GM19023 (cell line): Measurements from ENCODE around the gene SOX8.

Source experiments
- ATAC-seq: cut with Tn5 transposase; IDR thresholded peaks from one replicate; pipeline ENCODE4 v1.9.1; 2021; ENCODE audit warnings: mild to moderate bottlenecking, moderate library complexity; ENCODE audit not compliant: unreplicated experiment

SOX8 gene

GRCh38 chr16:1003391-1004347, 22.1 kb downstream of the SOX8 start:
- ATAC-seq, result no peak

DNA sequence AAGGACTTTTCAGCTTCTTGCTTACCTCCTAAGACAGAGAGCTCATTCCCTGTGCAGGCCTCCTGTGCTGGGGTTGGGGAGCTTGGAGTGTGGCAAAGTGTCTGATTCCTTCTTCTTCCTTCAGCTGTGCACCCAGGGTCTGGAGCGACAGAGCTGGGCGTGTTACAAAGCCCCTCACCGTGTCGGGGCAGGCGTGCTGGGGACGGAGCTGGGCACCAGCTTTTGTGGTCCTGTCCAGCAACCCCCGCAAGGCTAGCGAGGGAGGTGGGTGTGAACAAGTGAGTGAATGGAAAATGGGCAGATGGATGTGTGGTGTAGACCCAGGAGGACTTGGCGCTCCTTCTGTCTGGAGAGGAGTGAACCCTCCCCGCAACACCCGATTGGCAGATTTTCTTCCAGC, 23.7 kb downstream of the SOX8 start:
- ATAC-seq, result no peak

DNA sequence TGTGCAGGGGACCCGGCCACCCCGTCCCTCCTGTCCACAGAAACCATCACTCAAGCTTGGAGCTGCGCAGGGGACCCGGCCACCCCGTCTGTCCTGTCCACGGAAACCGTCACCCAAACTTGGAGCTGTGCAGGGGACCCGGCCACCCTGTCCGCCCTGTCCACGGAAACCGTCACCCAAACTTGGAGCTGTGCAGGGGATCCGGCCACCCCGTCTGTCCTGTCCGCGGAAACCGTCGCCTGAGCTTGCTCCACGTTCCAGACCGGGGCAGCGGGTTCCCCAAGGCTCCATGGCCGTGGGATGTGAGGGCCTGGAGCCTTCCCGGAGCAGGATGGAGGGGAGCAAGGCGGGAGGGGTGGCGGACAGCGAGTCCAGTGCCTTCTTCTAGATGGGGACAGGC, 25.2 kb downstream of the SOX8 start:
- no peak for ATAC-seq

DNA sequence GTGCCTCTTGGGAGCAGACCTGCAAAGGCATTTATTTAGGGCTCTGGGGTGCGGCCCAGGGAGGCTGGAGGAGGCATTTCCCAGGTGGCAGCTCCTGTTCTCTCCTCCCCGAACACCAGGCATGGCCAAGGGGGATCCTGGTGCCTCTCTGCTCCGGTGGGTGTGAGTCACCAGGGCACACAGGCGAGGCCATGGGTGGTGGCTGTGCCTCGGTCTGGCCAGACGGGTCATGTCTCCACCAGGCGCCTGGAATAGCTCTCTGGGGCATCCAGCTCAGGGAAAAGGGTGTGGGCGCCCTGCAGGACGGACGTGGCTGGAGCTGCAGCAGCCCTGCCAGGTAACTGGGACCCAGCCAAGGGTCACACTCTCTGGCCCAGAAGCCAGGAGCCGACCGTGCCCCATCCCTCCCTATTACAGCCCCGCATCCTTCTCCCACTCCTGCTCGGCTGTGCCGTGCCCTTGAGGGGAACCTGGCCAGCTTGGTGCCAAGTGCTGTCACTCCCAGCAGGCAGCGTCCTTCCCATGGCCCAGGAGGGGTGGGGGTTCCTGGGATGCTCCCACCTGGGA, 25.8 kb downstream of the SOX8 start:
- no peak for ATAC-seq

GRCh38 chr16:1008085-1008484, 26.5 kb downstream of the SOX8 start:
- no peak for ATAC-seq

DNA sequence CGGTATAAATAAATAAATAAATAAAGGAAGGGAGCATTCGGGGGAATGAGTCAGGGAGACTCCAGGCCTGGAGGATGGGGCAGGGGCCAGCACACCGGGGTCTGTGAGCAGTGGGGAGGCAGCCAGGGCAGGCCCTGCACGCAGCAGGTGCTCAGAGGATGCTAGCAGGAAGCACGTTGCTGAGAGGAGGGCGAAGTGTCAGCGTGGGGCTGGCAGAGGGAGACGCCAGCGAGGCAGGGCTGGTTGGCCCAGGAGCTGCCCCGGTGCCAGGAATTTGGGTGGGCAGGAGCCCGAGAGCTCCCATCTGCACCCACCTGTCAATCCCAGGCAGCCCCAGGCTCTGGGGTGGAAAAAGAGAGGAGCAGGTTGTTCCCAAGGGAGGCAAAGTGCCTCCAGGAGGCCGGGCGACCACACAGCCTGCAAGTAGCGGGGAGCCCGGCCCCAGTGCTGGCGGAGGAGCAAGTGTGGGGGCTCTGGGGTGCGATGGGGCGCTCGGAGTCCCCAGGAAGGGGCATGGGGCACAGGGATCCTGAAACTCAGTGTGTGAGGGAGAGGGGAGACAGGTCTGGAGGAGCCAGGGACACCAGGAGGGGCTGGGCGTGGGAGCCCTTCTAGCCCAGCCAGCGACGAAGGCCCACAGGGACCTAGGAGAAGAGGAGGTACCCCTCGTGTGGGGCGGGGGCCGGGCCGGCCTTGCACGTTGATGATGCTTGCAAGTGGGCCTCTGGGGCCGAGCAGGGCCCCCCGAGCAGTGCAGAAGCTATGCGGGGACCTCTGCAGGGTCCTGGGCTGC, 28.0 kb downstream of the SOX8 start:
- ATAC-seq, result no peak

- ATAC-seq, result no peak
Observed at GRCh38 chr16:1010251-1010650, 28.7 kb downstream of the SOX8 start.

DNA sequence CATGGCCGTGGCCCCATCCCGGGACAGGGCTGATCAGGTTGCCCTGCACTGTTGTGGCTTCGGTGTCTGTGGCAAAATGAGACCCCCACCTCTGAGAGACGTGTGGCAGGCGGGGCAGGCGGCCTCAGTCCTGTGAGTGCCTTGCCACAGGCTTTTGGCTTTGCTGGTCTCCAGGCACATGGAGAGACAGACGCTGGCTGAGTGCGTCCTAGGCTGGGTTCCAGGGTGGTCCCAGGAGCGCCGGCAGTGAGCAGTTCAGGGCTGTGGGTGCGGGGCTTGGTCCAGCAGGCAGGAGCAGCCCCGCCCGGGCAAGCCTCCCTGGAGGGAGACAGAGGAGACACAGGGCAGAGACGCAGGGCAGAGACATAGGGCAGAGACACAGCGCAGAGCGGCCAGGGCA, 29.2 kb downstream of the SOX8 start:
- ATAC-seq, result no peak

- no peak for ATAC-seq
Observed at GRCh38 chr16:1011316-1012082, 29.9 kb downstream of the SOX8 start.

- no peak for ATAC-seq
Observed at GRCh38 chr16:1012135-1012534, 30.6 kb downstream of the SOX8 start.

DNA sequence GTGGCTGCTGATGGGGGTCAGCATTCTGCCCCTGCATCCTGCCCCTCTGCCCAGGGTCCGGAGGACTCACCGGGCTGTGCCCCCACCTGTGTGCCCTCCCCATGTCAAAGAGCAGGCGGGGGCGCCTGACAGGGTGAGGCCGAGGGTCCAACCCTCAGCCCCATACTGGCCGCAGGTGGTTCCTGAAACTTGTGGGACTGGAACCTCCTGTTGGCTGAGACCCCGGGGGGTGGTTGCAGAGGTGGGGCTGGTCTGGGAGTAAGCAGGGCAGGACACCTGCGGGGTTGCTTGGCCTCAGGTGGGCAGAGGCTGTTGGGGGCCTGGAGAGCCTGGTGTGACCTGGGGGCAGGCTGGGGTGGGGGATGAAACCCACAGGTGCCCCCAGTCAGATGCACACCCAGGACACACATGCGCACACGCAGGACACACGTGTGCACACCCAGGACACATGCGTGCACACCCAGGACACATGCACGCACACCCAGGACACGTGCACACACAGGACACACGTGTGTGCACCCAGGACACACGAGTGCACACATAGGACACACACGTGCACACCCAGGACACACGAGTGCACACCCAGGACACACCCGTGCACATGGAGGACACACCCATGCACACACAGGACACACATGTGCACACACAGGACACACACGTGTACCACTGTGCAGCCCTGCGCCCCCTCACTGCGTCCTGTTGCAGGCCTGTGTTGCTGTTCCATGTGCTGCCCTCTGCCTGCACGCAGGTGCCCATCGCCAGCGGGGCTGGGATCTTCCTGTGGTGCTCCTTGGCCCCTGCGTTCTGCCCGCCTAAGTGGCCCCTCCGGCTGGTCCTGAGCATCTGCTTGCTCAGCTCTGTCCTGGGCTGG, 31.4 kb downstream of the SOX8 start:
- ATAC-seq, result no peak

GRCh38 chr16:1013593-1013900, 32.0 kb downstream of the SOX8 start:
- ATAC-seq, result no peak

- no peak for ATAC-seq
Observed at GRCh38 chr16:1014221-1014620, 32.7 kb downstream of the SOX8 start.

GRCh38 chr16:1014771-1015495, 33.4 kb downstream of the SOX8 start:
- ATAC-seq, result no peak

- no peak for ATAC-seq
Observed at GRCh38 chr16:1018447-1019198, 37.1 kb downstream of the SOX8 start.

- no peak for ATAC-seq
Observed at GRCh38 chr16:1019231-1020090, 37.9 kb downstream of the SOX8 start.

DNA sequence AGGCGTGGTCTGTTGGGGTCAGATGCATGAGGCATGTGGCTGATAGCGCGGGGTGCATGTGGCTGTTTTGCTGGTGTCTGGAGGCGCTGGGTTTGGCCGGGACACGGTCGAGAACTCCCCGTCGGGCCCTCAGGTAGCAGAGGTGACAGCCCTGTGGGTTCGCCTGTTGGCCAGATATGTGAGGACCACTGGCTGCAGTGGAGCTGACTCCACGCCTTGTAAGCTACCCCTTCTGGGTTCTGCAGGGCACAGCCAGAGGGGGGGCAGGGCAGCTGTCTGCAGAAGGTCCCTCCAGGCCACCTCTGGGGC, 38.5 kb downstream of the SOX8 start:
- no peak for ATAC-seq

DNA sequence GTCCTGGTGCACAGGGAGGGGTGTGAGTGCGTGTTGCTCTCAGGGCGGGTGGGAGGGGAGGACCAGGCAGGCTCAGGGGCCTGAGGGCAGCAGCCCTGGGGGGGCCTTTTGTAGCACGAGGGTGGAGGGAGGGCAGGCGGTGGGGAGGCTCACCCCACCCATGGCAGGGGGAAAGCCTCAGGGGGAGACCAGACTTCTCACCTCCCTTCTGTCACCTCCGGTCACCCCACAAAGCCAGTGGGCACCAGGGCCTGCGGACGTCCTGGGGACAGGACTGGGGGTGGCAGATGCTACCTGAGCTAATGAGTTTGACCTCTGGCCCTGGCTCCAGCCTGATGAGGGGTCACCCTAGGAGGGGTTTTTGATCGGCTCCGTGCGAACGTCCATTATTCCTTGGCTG, 39.0 kb downstream of the SOX8 start:
- no peak for ATAC-seq
